Neuronal stem cell (in vitro differentiated cells): ENCODE results near the gene PLXNB1.
"Not testable (repeated sequence)": the region's sequence is repeated elsewhere in the genome, so short reads cannot be mapped to it uniquely, and the experiment has no call there.

ENCODE experiments used
- DNase-seq: peaks from one replicate; pipeline ENCODE4 v3.0.0-alpha.2; 2013; ENCODE audit warnings: low spot score
- H2AFZ ChIP-seq: one replicate; pipeline ENCODE4 v1.6.1; 2013; ENCODE audit warnings: mild to moderate bottlenecking, low read length, inconsistent platforms
- H2AK5ac ChIP-seq: 2 replicates; pipeline ENCODE4 v1.6.1; 2013; ENCODE audit warnings: low read depth, mild to moderate bottlenecking, inconsistent platforms, low read length, moderate library complexity, mixed read lengths
- H2BK120ac ChIP-seq: 2 replicates; pipeline ENCODE4 v1.6.1; 2013; ENCODE audit warnings: low read depth, mild to moderate bottlenecking, inconsistent platforms, low read length, moderate library complexity, mixed read lengths
- H2BK12ac ChIP-seq: one replicate; pipeline ENCODE4 v1.6.1; 2013; ENCODE audit warnings: low read length, inconsistent platforms
- H2BK15ac ChIP-seq: 2 replicates; pipeline ENCODE4 v1.6.1; 2013; ENCODE audit warnings: mild to moderate bottlenecking, low read length, inconsistent platforms, mixed read lengths
- H2BK5ac ChIP-seq: one replicate; pipeline ENCODE4 v1.6.1; 2013; ENCODE audit warnings: inconsistent platforms, mild to moderate bottlenecking, low read length, moderate library complexity
- H3K14ac ChIP-seq: one replicate; pipeline ENCODE4 v1.6.1; 2013; ENCODE audit warnings: low read length, inconsistent platforms
- H3K18ac ChIP-seq: 2 replicates; pipeline ENCODE4 v1.6.1; 2013; ENCODE audit warnings: low read length, inconsistent platforms
- H3K23ac ChIP-seq: 2 replicates; pipeline ENCODE4 v1.6.1; 2013; ENCODE audit warnings: low read depth, mild to moderate bottlenecking, mixed read lengths, low read length, inconsistent platforms; ENCODE audit not compliant: poor library complexity
- H3K27ac ChIP-seq: replicated peaks from 3 replicates; pipeline ENCODE4 v1.5.1; 2013; ENCODE audit warnings: low read length, inconsistent platforms
- H3K27me3 ChIP-seq, 3 experiments: 2 replicates each; pipeline ENCODE4 v1.6.1; 2013; ENCODE audit warnings: low read length in 3 of 3, mild to moderate bottlenecking in 2 of 3, inconsistent platforms in 1 of 3, low read depth in 1 of 3, mixed read lengths in 1 of 3, moderate library complexity in 1 of 3; ENCODE audit not compliant: control insufficient read depth in 3 of 3, insufficient read depth in 3 of 3
- H3K36me3 ChIP-seq, 2 donors: replicated peaks in 1 of 2; 2 replicates each; pipeline ENCODE4 v1.6.1; 2013; ENCODE audit warnings: low read length in 2 of 2; ENCODE audit not compliant: control insufficient read depth in 2 of 2, insufficient read depth in 2 of 2
- H3K4ac ChIP-seq: 2 replicates; pipeline ENCODE4 v1.6.1; 2013; ENCODE audit warnings: inconsistent platforms, mild to moderate bottlenecking, low read length, moderate library complexity
- H3K4me1 ChIP-seq, 2 donors: 1 replicate in 1 of 2; 2 replicates in 1 of 2; pipeline ENCODE4 v1.6.1; 2013; ENCODE audit warnings: low read length in 2 of 2, low read depth in 1 of 2; ENCODE audit not compliant: control insufficient read depth in 2 of 2, insufficient read depth in 1 of 2
- H3K4me2 ChIP-seq: one replicate; pipeline ENCODE4 v1.6.1; 2013; ENCODE audit warnings: mild to moderate bottlenecking, low read length, inconsistent platforms; ENCODE audit not compliant: insufficient read depth, poor library complexity, severe bottlenecking
- H3K4me3 ChIP-seq, 2 donors: 2 replicates each; pipeline ENCODE4 v1.5.1; 2013; ENCODE audit warnings: low read length in 2 of 2, mild to moderate bottlenecking in 2 of 2, inconsistent platforms in 1 of 2, moderate library complexity in 1 of 2
- H3K79me1 ChIP-seq: one replicate; pipeline ENCODE4 v1.6.1; 2013; ENCODE audit warnings: low read depth, mild to moderate bottlenecking, inconsistent platforms, low read length, moderate library complexity
- H3K9ac ChIP-seq: one replicate; pipeline ENCODE4 v1.6.1; 2013; ENCODE audit warnings: mild to moderate bottlenecking, low read depth, low read length, inconsistent platforms; ENCODE audit not compliant: poor library complexity
- H3K9me3 ChIP-seq, 2 donors: replicated peaks in 1 of 2; 2 replicates each; pipeline versions ENCODE3 to v1.6.1; 2013; ENCODE audit warnings: low read length in 2 of 2, mild to moderate bottlenecking in 2 of 2, inconsistent platforms in 1 of 2, low read depth in 1 of 2, mixed read lengths in 1 of 2, moderate library complexity in 1 of 2; ENCODE audit not compliant: control insufficient read depth in 2 of 2, insufficient read depth in 1 of 2
- H4K8ac ChIP-seq: one replicate; pipeline ENCODE4 v1.6.1; 2013; ENCODE audit warnings: low read depth, mild to moderate bottlenecking, inconsistent platforms, low read length, moderate library complexity
- H4K91ac ChIP-seq: one replicate; pipeline ENCODE4 v1.6.1; 2013; ENCODE audit warnings: low read length, low read depth, mild to moderate bottlenecking, inconsistent platforms; ENCODE audit not compliant: poor library complexity
- WGBS, 2 donors: extraction: QIAGEN DNeasy Blood & Tissue Kit; methylation state at CpG; one replicate each; pipeline ENCODE4 v1.1.7; 2013; ENCODE audit warnings: missing lambda C conversion rate in 2 of 2, mixed read lengths in 1 of 2; ENCODE audit not compliant: insufficient read length in 2 of 2, insufficient replicate concordance in 1 of 2; ENCODE audit errors: extremely low coverage in 2 of 2; 5-methylcytosine and 5-hydroxymethylcytosine counted together

Gene PLXNB1

DNA sequence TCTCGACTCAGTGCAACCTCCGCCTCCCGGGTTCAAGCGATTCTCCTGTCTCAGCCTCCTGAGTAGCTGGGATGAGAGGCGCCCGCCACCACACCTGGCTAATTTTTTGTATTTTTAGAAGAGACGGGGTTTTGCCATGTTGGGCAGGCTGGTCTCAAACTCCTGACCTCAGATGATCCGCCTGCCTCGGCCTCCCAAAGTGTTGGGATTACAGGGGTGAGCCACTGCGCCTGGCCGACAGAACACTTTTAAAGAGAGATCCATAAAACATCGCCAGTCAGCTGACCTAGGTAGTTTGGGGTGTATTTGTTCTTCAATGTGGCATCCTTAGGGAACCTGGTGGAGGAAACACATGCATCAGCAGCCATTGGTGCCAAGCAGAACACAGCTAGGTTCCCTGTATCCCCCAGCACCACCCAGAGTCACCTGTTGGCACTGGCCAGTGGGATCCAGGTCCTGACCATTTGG is 28.4 kb downstream of the PLXNB1 start:
- H4K91ac ChIP-seq, DNase-seq, H3K4me3 ChIP-seq, H2AK5ac ChIP-seq, H3K14ac ChIP-seq, H4K8ac ChIP-seq, H3K23ac ChIP-seq, H2AFZ ChIP-seq, H2BK15ac ChIP-seq, H3K27ac ChIP-seq, H3K9me3 ChIP-seq, H2BK120ac ChIP-seq, H3K9ac ChIP-seq, H3K79me1 ChIP-seq, H3K4me1 ChIP-seq, H3K4me2 ChIP-seq, H3K27me3 ChIP-seq, H3K18ac ChIP-seq, H2BK12ac ChIP-seq, H2BK5ac ChIP-seq, H3K4ac ChIP-seq: not testable (repeated sequence)
- no CpG with 5 or more reads among the region's 12 CpGs for WGBS, 2 donors
- H3K36me3 ChIP-seq = peaks cover 33 to 49% of the 10 kb centered on the region in 2 donors

GRCh38 chr3:48400824-48401433 is 29.0 kb downstream of the PLXNB1 start:
- Histone ChIP-seq H3K4me1 (no peaks in the 10 kb centered on the region), H2BK120ac (no peak overlapping the region), H2BK12ac (no peak overlapping the region), H3K23ac (no peak overlapping the region), H3K4me2 (no peak overlapping the region), H3K4me3 (no peak overlapping the region), H3K9me3 (peaks cover 0 to 1% of the 10 kb centered on the region in 2 donors), H4K91ac (no peak overlapping the region), H3K4ac (no peak overlapping the region), H3K14ac (no peak overlapping the region), H3K9ac (no peak overlapping the region), H3K36me3 (peaks cover 28 to 44% of the 10 kb centered on the region in 2 donors), H2AK5ac (no peak overlapping the region), H3K27ac (no peak overlapping the region), H4K8ac (no peak overlapping the region), H3K27me3 (no peaks in the 10 kb centered on the region), H2BK15ac (no peak overlapping the region), H2BK5ac (no peak overlapping the region), H2AFZ (no peak overlapping the region), H3K79me1 (peaks cover 2% of the 10 kb centered on the region), H3K18ac (no peak overlapping the region)
- peak; percentile 37 for DNase-seq
- no CpG with 5 or more reads among the region's 6 CpGs for WGBS, 2 donors

DNA sequence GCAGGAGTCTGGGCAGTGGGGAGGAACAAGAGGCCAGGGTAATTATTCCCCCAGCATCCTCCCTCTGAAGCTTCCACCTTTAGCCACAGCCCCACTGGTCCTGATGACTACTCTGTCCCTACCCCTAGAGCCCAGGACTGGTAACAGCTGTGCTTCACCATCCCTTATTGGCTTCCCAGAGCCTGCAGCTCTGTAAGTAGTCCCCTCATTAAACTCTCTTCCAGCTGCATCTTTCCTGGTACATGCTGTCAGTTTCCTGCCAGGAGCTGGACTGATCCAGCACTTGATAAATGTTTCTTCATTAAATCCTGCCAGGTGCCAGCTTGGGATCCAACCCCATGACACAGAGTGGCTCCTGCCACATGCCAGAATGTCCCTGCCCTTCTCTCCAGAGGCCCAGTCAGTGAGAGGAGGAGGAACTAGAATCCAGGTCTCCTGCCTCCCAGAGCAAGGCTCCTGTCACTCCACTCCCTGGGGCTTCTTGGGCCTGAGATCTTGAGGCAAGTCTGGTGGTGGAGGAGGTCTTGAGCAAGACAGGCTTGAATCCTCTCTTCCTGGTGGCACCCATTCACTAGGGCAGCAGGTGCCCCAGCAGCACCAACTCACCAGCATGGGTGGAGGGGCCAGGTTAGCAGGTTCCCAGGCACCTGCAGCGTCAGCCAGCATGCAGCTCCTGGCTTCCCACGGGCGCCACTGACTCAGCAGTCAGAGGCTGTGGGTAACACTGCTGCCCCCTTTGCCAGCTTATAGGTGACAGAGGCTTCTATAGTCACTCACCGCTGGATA is 30.3 kb downstream of the PLXNB1 start:
- no peak overlapping the region for H2BK12ac ChIP-seq
- H2AFZ ChIP-seq = no peak overlapping the region
- no peak overlapping the region for H3K9ac ChIP-seq
- no peak overlapping the region for H4K91ac ChIP-seq
- H2BK120ac ChIP-seq = no peak overlapping the region
- H3K4me3 ChIP-seq = no peak overlapping the region
- H2AK5ac ChIP-seq = peak overlapping the region; percentile 31
- no peak overlapping the region for H3K27ac ChIP-seq
- H3K27me3 ChIP-seq = no peaks in the 10 kb centered on the region
- H3K23ac ChIP-seq = no peak overlapping the region
- no peak overlapping the region for H4K8ac ChIP-seq
- H3K9me3 ChIP-seq = no peaks in the 10 kb centered on the region
- H3K4ac ChIP-seq = no peak overlapping the region
- no peak for DNase-seq
- no peak overlapping the region for H2BK15ac ChIP-seq
- peak overlapping the region; percentile 26 for H2BK5ac ChIP-seq
- no peak overlapping the region for H3K4me2 ChIP-seq
- peaks cover 15 to 30% of the 10 kb centered on the region in 2 donors for H3K36me3 ChIP-seq
- peak overlapping the region; percentile 20 for H3K18ac ChIP-seq
- H3K4me1 ChIP-seq = no peaks in the 10 kb centered on the region
- no CpG with 5 or more reads among the region's 4 CpGs for WGBS, 2 donors
- no peak overlapping the region for H3K14ac ChIP-seq
- peaks cover 2% of the 10 kb centered on the region for H3K79me1 ChIP-seq

DNA sequence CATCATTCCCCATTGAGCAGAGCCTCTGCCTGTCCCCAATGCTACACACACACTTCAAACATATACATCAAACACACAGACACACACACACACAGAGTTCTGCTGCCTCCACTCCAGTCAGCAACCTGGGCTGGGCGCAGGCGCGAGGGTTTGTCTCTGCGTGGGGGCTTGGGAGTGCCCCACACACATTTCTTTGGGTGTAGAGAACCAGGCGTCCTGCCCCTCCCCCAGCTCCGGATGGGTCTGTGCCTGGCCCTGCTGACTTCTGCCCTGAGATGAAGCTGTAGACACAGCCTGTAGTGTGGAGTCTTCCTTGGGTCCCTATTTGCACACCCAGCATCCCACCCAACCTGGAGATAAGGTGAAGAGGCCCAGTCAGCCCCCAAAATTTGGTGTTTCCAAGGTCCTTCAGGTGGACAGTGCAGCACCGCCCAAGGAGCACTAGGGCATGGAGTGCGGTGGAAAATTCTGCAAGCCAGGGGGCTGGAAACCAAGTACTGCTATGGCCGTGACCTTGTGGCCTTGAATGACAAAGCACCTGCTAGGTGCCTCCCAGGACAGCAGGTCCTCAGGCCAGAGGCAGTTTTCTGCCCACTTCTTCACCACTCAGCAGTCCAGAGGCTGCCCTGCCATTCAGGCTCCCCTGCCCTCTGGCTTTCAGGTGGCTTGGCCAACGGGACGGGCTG is 31.0 kb downstream of the PLXNB1 start:
- H3K79me1 ChIP-seq = peaks cover 2% of the 10 kb centered on the region
- peak overlapping the region; percentile 35 for H3K18ac ChIP-seq
- no peak overlapping the region for H2BK12ac ChIP-seq
- no peaks in the 10 kb centered on the region for H3K27me3 ChIP-seq
- no peak overlapping the region for H3K4me2 ChIP-seq
- no peak overlapping the region for H3K4ac ChIP-seq
- H3K23ac ChIP-seq = no peak overlapping the region
- H3K27ac ChIP-seq = no peak overlapping the region
- no peak overlapping the region for H4K91ac ChIP-seq
- peaks cover 8 to 23% of the 10 kb centered on the region in 2 donors for H3K36me3 ChIP-seq
- peak overlapping the region; percentile 31 for H2AK5ac ChIP-seq
- no peak overlapping the region for H3K9ac ChIP-seq
- H3K14ac ChIP-seq = peak overlapping the region; percentile 1
- H2BK5ac ChIP-seq = peak overlapping the region; percentile 26
- H4K8ac ChIP-seq = no peak overlapping the region
- H3K4me3 ChIP-seq = no peak overlapping the region
- H2BK15ac ChIP-seq = no peak overlapping the region
- no peak overlapping the region for H2AFZ ChIP-seq
- H3K9me3 ChIP-seq = no peaks in the 10 kb centered on the region
- no peaks in the 10 kb centered on the region for H3K4me1 ChIP-seq
- no peak overlapping the region for H2BK120ac ChIP-seq
- DNase-seq = no peak
- no CpG with 5 or more reads among the region's 11 CpGs for WGBS, 2 donors
